ENCODE data around the gene DNAJB13.

DNAJB13 gene

GRCh38 chr11:73958521-73959141 lies 7.8 kb downstream of the DNAJB13 start:
- TF ChIP-seq, protein P1, sequence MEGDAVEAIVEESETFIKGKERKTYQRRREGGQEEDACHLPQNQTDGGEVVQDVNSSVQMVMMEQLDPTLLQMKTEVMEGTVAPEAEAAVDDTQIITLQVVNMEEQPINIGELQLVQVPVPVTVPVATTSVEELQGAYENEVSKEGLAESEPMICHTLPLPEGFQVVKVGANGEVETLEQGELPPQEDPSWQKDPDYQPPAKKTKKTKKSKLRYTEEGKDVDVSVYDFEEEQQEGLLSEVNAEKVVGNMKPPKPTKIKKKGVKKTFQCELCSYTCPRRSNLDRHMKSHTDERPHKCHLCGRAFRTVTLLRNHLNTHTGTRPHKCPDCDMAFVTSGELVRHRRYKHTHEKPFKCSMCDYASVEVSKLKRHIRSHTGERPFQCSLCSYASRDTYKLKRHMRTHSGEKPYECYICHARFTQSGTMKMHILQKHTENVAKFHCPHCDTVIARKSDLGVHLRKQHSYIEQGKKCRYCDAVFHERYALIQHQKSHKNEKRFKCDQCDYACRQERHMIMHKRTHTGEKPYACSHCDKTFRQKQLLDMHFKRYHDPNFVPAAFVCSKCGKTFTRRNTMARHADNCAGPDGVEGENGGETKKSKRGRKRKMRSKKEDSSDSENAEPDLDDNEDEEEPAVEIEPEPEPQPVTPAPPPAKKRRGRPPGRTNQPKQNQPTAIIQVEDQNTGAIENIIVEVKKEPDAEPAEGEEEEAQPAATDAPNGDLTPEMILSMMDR (IDR thresholded peaks at IDR 0.05; ENCODE audit: extremely low read depth, insufficient read depth, missing control alignments) = no peak
- no peak for DNase-seq (ENCODE audit: low spot score)
- in situ Hi-C loops (cut with MboI; ENCODE audit: low pct_unique_long_range_greater_than_20kb, low sequenced_read_pairs, unreplicated experiment) = loop anchor here (25.0 kb wide), 1 partner anchor 354 kb away; the partner anchor contains the start of gene P4HA3

DNA sequence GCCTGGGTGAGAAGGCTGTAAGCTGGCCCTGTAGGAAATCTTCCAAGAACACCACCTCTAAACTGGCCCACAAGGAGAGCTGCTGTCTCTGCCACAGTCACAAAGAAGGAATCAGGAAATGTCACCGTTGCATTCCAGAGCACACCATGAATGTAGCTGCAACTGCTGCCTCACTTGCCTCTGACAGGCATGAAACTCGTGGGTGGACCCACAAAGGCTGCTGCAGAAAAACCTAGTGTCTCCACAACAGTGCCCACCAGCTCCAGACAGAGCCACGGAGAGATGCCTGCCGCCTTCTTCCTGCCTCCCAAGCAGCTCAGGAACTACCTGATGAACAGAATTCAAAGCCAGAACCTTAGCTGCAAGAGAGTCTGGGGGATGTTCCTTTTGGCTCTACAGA lies 10.5 kb downstream of the DNAJB13 start:
- no peak for DNase-seq (ENCODE audit: low spot score)
- in situ Hi-C loops (cut with MboI; ENCODE audit: low pct_unique_long_range_greater_than_20kb, low sequenced_read_pairs, unreplicated experiment) = loop anchor here (25.0 kb wide), 1 partner anchor 351 kb away; the partner anchor contains the start of gene P4HA3
- TF ChIP-seq, protein P1 (IDR thresholded peaks at IDR 0.05; ENCODE audit: extremely low read depth, insufficient read depth, missing control alignments) = no peak

GRCh38 chr11:73962101-73962705 lies 11.4 kb downstream of the DNAJB13 start:
- no peak for DNase-seq (ENCODE audit: low spot score)
- in situ Hi-C loops (cut with MboI; ENCODE audit: low pct_unique_long_range_greater_than_20kb, low sequenced_read_pairs, unreplicated experiment) = loop anchor here (25.0 kb wide), 1 partner anchor 350 kb away; the partner anchor contains the start of gene P4HA3
- TF ChIP-seq, protein P1 (IDR thresholded peaks at IDR 0.05; ENCODE audit: extremely low read depth, insufficient read depth, missing control alignments) = no peak

DNA sequence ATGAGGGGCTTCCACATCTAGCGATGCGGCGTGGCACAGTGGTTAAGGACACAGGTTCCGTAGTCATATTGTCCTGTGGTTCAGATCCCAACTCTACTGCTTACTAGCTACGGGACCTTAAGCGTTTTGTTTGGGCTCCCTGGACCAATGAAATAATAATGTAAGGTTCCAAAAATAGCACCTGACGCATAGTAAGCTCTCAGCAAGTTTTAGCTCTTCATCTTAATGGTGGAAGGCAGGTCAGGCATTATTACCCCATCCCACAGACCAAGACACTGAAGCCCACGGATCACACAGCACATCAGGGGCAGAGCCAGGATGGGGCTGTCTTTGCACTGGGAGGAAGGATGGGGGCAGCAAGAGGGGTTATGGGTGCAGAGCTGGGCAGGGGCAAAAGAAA lies 13.0 kb downstream of the DNAJB13 start:
- TF ChIP-seq, protein P1 (IDR thresholded peaks at IDR 0.05; ENCODE audit: extremely low read depth, insufficient read depth, missing control alignments) = peak; percentile 19
- in situ Hi-C loops (cut with MboI; ENCODE audit: low pct_unique_long_range_greater_than_20kb, low sequenced_read_pairs, unreplicated experiment) = loop anchor here (25.0 kb wide), 1 partner anchor 348 kb away; the partner anchor contains the start of gene P4HA3
- no peak for DNase-seq (ENCODE audit: low spot score)

- DNase-seq (ENCODE audit: low spot score) = no peak
- in situ Hi-C loops (cut with MboI; ENCODE audit: low pct_unique_long_range_greater_than_20kb, low sequenced_read_pairs, unreplicated experiment) = loop anchor here (25.0 kb wide), 1 partner anchor 347 kb away; the partner anchor contains the start of gene P4HA3
- TF ChIP-seq, protein P1 (IDR thresholded peaks at IDR 0.05; ENCODE audit: extremely low read depth, insufficient read depth, missing control alignments) = no peak
Measured at GRCh38 chr11:73965076-73965763, 14.4 kb downstream of the DNAJB13 start.

DNA sequence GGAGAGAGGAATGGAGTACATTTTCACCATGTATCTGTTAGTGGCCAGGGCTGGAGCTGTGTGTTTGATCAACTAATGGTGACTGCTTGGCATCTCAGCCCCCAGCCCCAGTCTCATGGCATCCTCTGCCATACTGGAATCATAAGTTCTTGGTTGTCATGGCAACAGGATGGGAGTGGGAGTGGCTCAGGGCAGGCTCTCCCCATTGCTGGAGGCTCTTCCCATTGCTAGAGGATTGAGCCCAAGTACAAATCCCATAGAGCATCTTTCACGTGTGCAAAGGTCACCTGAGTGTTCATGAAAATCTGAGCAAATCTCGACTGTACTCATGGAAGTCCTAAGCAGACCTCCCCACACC lies 14.9 kb downstream of the DNAJB13 start:
- TF ChIP-seq, protein P1 (IDR thresholded peaks at IDR 0.05; ENCODE audit: extremely low read depth, insufficient read depth, missing control alignments) = no peak
- in situ Hi-C loops (cut with MboI; ENCODE audit: low pct_unique_long_range_greater_than_20kb, low sequenced_read_pairs, unreplicated experiment) = loop anchor here (25.0 kb wide), 1 partner anchor 347 kb away; the partner anchor contains the start of gene P4HA3
- DNase-seq (ENCODE audit: low spot score) = no peak

All from GM13977 (cell line).